Stimulated activated CD4-positive, alpha-beta T cell treated with anti-CD3 and anti-CD28 coated beads, Interleukin-1b, Interleukin-23, amount 100 ng/mL, for 4 hours (primary cell): ENCODE data around the gene GLIS1.
"Not testable (repeated sequence)": the region's sequence is repeated elsewhere in the genome, so short reads cannot be mapped to it uniquely, and the experiment has no call there.

Experiments
- DNase-seq, 2 donors: peaks; one replicate each; pipeline ENCODE4 v3.0.0-alpha.2; 2020; ENCODE audit warnings: low read depth in 2 of 2

The GLIS1 gene

DNA sequence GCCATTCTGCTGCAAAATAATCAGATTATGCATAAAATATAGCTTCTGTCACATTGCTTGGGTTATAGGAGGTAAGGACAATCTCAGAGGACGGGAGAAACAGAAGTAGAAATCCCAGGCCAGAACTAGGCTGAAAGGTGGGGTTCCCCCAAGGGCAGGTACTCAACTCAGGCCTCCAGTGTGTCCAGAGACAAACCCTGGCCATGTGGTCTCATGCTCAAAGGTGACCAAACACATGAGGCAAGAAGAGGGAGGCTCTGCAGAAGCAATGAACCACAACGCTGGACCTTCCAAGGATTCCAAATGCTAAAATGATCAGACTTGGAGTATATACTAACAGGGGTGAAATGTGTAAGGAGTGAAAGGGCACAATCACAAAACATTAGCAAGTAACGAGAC, 176.0 kb downstream of the GLIS1 start:
- no peak for DNase-seq

DNA sequence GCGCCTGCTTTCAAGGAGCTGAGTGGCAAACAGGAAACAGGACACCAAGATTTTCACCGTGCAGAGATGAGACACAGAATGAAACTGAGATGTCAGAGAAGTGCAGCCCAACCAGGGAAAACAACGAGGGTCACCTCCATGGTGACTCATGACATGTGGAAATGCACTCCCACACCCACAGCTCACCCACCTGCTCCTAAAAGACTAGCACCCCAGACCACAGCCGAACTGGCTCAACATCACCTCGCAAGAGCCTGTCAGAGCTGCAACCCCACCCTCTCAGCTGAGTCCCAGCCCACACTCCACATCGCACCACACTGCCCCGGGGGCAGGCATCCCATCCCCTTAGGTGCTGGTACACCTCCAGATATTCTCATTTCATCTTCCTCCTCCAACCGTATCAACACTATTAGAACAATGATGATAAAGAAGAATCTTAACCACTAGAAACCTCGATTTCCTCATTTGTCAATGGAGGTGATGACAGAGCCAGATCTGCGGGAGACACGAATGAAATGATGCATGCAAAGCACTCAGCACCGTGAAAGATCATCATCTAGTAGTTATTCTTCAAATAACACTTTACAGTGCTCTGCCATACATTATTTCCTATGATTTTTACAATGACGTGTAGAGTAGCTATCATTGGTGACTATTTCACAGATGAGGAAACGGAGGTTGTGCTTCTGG, 176.5 kb downstream of the GLIS1 start:
- no peak for DNase-seq

- no peak for DNase-seq
These were observed 177.4 kb downstream of the GLIS1 start for GRCh38 chr1:53561503-53562105.

DNA sequence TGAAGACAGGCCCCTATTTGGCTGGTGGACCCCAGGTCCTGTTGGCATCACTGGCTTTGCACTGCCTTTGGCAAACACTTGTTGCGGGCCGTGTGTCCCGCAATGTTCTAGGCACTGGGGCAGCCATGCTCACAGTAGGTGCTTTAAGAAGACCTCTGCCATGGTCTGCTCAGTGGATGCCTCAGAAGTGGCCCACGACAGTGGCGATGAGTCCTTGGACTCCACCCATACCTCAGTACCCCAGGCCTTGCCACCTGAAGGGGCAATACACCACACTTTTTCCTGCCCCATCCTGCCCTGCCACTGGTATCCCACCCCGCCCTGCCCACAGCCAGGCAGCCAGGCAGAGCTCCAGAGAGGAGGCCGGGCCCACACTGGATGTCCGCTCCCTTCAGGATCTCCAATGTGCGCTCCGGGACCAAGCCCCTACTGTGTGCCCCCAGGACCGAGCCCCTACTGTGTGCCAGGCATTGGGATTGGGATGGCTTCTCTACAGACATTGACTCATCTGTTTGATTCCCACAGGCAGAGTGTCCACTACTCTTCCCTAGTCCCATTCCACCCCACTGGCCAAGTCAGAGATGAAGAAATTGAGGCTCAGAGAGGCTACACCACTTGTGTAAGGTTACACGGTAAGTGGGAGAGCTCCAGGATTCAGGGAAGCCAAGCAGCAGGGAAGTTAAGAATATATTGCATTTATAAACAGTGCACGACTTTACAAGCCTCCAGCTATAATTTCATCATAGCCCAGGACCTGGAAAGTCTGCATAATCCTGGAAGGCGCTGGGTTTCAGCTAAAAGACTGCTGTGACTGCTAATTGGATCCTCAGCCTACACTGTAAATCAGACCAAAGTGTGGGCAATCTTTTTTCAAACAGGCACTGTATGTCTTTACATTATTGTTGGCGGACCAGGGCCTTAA, 178.1 kb downstream of the GLIS1 start:
- DNase-seq, result no peak

DNA sequence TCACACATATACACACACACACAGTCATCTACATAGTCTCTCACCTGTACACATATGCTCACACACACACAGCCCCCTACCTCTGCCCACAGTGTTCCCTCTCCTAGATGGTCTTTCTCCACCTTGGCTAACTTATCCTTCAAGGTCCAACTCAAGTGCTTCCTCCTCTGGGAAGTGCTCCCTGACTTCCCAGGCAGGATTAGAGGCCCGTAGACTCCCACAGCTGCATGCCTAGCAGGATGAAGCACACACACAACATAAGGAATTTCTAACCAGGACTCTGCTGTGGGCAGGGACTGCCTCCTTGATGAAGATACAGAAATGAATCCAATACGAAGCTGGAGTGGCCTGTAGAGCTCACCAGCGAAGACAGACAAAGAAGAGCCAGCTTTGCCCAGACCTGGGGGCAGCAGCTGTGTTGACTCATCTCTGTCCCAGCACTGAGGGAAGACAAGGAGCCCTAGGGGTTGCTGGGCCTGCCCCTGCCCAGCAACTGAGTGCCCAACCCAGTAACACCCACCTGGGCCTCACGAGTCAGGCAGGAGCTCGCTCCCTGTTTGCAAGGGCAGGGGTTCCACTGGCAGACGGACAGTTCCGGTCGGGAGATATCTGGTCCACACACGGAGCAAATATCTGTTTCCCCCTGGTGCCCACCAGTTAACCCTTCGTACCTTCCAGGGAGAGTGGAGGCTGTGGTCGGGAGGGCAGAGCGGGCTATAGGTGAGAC, 178.9 kb downstream of the GLIS1 start:
- DNase-seq, result no peak

- no peak for DNase-seq
These were observed 179.6 kb downstream of the GLIS1 start for GRCh38 chr1:53559391-53559815.

DNA sequence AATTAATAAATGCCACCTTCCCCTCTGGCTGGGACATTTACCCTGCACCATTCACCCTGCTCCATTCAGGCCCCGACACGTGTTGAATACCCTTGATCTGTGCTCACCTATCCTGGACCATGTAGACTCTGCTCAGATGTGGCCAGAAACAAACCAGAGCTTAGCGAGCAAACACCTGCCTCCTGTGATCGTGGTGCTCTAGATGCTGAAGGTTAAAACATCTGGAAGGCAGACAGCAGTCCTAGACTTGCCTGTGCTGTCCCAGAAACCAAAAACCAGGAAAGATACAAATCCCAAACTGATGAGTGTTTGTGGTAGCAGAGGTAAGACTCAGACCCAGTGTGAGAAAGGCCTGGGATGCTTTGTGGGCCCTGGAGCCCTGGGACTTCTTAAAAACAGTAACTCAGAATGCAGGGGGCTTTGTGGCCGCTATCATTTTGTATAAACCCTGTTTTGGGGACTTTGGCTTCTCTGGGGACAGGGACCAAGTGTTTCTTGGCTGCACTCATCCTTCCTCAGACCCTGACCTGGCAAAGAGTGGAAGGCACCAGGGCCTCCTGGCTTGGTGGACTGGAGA, 180.1 kb downstream of the GLIS1 start:
- no peak for DNase-seq

GRCh38 chr1:53557830-53558738, 180.9 kb downstream of the GLIS1 start:
- no peak for DNase-seq

DNA sequence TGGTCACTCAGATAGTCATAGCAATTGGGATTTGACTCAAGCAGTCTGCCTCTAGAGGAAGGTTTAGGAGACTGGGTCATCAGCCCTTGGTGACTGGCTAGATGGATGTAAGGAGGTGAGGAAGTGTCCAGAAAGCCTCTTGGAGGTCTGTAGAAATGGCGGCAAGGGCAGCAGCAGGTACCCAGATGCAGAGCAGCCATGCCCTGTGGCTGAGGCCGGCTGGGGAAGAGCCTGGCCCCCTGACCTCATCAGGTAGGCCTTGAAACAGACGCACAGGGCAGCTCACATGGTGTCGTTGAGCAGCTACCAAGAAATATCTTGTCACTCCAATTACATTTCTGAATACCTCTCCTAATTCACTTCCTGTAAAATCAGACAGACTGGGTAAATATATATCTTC, 181.6 kb downstream of the GLIS1 start:
- DNase-seq, result no peak

- no peak for DNase-seq
These were observed 182.2 kb downstream of the GLIS1 start for GRCh38 chr1:53556657-53557227.

- DNase-seq, result not testable (repeated sequence)
These were observed 183.2 kb downstream of the GLIS1 start for GRCh38 chr1:53555620-53556326.

DNA sequence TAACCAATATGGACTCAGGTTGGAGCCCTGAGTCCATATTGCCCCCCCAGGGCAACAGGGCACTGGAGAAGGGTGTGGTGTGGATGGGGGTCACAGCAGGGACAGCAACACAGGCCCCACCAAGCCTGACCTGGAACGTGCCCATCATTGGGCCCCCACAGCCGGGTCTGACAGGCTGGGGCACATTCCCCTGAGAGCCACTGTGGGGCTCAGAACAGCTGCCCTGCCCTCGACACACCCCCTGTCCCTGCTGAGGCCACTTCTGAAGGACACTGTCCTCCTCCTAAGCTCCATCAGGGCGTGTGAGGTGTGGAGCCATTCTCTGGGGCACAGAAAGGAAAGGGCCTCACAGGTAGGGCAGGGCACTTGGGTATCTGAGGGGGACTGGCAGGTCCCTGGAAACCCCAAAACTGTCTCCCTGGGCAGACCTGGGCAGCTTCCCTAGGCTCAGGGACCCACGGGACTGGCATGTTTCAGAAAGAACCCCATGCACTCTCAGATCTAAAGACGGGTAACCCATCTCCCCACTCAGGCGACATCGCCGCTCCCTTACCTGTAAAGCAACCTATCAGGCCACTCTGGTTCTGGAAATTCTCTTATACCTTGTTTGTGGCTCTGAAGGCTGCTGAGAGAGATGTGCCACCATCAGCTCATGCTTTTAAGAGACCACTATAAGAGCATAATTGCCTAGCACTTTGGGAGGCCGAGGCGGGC, 184.2 kb downstream of the GLIS1 start:
- no peak for DNase-seq

DNA sequence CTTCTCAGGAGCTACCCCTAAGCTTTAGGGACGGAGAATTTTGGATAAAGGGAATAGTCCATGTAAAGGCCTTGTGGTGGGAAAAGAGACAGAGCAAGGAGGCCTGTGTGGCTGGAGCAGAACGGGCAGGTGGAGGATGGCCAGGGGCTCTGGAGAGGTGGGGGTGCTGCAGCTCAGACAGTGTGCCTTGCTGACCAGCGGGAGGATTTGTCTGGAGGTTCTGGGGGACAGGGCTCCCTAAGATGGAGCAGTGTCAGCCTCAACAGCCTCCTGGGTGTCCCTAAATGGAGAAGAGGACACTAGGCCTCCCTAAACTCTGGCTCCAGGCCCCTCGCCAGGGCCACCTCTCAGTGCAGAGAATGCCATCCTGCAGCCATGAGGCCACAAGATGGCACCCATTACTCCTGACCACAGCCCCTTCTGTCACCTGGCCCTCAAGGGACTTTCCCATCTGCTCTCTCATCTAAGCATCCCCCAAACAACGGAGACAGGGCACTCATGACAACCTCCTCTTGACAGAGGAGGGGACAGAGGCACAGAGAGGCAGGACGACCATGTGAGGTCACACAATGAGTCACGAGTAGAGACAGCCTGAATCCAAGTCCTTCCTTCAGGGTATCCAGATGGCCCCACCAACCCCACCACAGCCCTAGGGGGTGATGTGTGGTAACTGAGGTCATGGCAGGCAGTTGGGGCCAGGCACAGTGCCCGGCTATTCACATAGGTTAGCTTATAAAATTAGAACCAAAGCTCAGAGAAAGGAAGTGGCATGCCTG, 185.0 kb downstream of the GLIS1 start:
- DNase-seq, result no peak

GRCh38 chr1:53552981-53553733, 185.8 kb downstream of the GLIS1 start:
- no peak for DNase-seq

DNA sequence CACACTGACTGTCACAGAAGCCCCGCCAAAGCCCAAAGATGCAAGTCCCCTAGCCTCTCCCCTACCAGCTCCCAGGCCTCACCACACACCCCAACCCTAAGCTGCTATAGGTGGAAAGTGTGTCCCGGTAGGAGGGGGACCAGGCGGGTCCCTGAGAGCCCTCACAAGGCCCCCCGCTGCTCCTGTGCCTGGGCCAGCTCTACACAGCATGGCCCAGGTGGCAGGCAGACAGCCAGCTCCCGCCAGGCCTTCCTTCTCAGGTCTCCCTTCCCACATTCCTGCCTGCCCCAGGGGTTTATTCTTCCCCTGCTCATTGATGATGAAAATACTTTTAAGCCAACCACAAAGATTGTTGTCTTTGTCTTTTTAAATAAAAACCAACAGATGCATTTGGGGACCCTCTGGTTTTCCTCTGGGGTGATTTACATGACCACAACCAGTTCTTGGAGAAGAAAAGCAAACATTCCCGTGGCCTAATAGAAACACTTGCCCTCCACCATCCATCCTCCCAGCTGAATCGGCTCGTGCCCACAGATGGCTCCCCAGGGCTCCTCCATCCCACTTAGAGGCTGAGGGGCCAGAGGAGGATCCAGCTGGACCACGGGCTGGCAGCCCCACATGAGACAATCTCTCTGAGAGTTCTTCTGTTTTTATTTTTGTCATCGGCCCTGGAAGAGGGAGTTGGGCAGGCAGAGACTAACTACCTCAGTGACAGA, 186.7 kb downstream of the GLIS1 start:
- no peak for DNase-seq

- DNase-seq, result no peak
These were observed 187.5 kb downstream of the GLIS1 start for GRCh38 chr1:53551428-53551995.
